ENCODE results near the gene INSYN1.

DNA sequence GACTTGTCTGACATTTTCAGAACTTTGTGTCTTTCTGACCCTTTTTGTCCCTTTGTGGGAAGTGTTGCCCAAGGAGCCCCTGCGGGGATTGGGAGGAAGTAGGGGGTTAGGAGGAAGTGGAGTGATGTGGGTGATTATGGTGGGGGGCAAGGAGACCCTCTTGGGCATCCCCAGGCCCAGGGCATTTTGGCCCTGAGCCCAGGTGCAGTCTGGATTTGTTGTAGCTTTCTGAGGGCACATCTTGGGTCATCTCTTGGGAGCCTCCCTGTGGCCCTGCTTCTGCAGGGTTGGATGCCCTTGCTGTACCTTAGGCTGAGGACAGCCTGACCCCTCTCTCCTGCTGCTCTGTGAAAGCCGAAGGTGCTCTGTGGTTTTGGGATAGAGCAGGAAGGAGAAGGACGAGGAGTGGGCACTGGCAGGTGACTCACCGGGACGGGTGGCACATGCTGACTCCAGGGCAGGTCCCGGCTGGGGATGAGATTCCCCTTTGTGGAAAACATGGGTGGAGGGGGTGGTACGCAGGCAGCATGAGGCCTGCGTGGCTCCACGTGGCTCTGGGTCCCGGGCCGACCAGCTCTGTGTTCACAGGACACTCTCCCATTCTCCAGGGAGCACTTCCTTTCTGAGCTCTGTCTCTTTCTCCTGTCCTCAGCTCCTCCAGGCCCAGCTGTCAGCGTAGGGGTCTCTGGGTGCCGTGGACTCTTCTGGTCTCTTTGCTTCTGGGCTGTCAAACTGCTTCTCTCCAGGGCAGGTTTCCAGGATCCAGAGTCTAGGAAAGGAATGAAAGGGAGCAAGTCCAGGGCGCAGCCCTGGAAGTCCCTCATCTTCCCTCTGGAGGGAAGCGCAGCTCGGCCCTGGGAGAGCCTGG, 57.1 kb downstream of the INSYN1 start:
- no peak for TF ChIP-seq POLR2A (IDR thresholded peaks at IDR 0.05; ENCODE audit: low read depth, low read length)
- TF ChIP-seq POLR2AphosphoS5 (IDR thresholded peaks at IDR 0.05; ENCODE audit: low read depth, low read length), result no peak
- no peak for TF ChIP-seq TAF1 (IDR thresholded peaks at IDR 0.05; ENCODE audit: borderline replicate concordance, low read depth, low read length)
